HEK293T (cell line): ENCODE data around the gene DIPK1A.

Experiments used
- BHLHE40 ChIP-seq: fragments of 450-650 bp; IDR thresholded peaks from 2 replicates; pipeline ENCODE4 v1.6.1; 2016; ENCODE audit warnings: mild to moderate bottlenecking, moderate library complexity, borderline replicate concordance
- ELF4 ChIP-seq: fragments of 450-650 bp; IDR thresholded peaks from 2 replicates; pipeline ENCODE4 v1.6.1; 2017; ENCODE audit warnings: antibody characterized with exemption
- NFRKB ChIP-seq: fragments of 450-650 bp; IDR thresholded peaks from 2 replicates; pipeline ENCODE4 v1.6.1; 2016; ENCODE audit warnings: mild to moderate bottlenecking, moderate library complexity
- SP1 ChIP-seq: fragments of 450-650 bp; IDR thresholded peaks from 2 replicates; pipeline ENCODE4 v1.6.1; 2017
- SUZ12 ChIP-seq: fragments of 450-650 bp; IDR thresholded peaks from 2 replicates; pipeline ENCODE4 v1.6.1; 2016; ENCODE audit warnings: mild to moderate bottlenecking
- TARDBP ChIP-seq: fragments of 450-650 bp; IDR thresholded peaks from 2 replicates; pipeline ENCODE4 v1.6.1; 2016
- TF ChIP-seq, protein P1 (sequence below): fragments of 450-650 bp; IDR thresholded peaks from 2 replicates; pipeline ENCODE4 v1.6.1; 2016

DNA sequence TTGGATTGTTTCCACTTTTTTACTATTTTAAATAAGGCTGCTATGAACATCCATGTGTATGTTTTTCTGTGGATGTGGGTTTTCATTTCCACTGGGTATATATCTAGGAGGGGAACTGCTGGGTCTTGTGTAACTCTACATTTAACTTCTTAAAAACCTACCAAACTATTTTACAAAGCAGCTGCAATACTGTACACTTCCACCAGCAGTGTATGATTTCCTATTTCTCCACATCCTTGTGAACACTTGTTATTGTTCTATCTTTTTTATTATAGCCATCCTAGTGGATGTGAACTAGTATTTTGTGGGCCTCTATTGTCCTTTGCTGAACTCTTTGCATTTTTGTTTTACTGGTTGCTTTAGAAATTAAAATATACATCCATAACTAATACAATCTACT is 33.4 kb downstream of the DIPK1A start:
- TF ChIP-seq BHLHE40 (no peak), SP1 (no peak), TARDBP (no peak), SUZ12 (no peak), ELF4 (no peak), NFRKB (no peak)
- TF ChIP-seq, protein P1, sequence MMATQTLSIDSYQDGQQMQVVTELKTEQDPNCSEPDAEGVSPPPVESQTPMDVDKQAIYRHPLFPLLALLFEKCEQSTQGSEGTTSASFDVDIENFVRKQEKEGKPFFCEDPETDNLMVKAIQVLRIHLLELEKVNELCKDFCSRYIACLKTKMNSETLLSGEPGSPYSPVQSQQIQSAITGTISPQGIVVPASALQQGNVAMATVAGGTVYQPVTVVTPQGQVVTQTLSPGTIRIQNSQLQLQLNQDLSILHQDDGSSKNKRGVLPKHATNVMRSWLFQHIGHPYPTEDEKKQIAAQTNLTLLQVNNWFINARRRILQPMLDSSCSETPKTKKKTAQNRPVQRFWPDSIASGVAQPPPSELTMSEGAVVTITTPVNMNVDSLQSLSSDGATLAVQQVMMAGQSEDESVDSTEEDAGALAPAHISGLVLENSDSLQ, result no peak
